MCF 10A (cell line): ENCODE results near the gene CD180. TPM values are rescaled to one million over a fixed set of nuclear protein-coding genes. Genes with fewer than 3 reads are reported as not detected.

Experiments used
- BruUV-seq: library from RNA; stranded (reverse); fragments of 400-500 nt; replicated peaks from 2 replicates; lab custom pipeline; 2021; lab: Mats Ljungman, UMichigan
- CTCF ChIA-PET: fragments of 300-600 bp; sonication (Branson Sonifier 250); formaldehyde crosslinking; extraction: SDS; loops from one replicate; lab custom pipeline; 2021; ENCODE audit warnings: antibody characterized with exemption, inconsistent platforms; lab: Yijun Ruan, JAX
- POLR2A ChIA-PET: fragments of 300-600, 350-650 bp; sonication (Branson Sonifier 250); formaldehyde crosslinking; extraction: SDS; loops from one replicate; lab custom pipeline; 2020; ENCODE audit warnings: antibody characterized with exemption, inconsistent platforms; lab: Yijun Ruan, JAX
- DNase-seq: peaks from one replicate; pipeline ENCODE4 v3.0.0-alpha.2; 2018; ENCODE audit not compliant: unreplicated experiment
- H3K27ac Mint-ChIP-seq: one replicate; pipeline ENCODE4 v1.8.0; 2022; ENCODE audit warnings: mild to moderate bottlenecking, low read depth, mixed read lengths; ENCODE audit not compliant: unreplicated experiment
- H3K27me3 Mint-ChIP-seq: one replicate; pipeline ENCODE4 v1.8.0; 2022; ENCODE audit warnings: mixed read lengths; ENCODE audit not compliant: insufficient read depth, unreplicated experiment
- H3K36me3 Mint-ChIP-seq: one replicate; pipeline ENCODE4 v1.8.0; 2022; ENCODE audit warnings: mild to moderate bottlenecking, moderate library complexity, mixed read lengths; ENCODE audit not compliant: insufficient read depth, unreplicated experiment
- H3K4me1 Mint-ChIP-seq: one replicate; pipeline ENCODE4 v1.8.0; 2022; ENCODE audit warnings: mixed read lengths; ENCODE audit not compliant: insufficient read depth, unreplicated experiment
- H3K4me3 Mint-ChIP-seq: one replicate; pipeline ENCODE4 v1.8.0; 2022; ENCODE audit warnings: mild to moderate bottlenecking, moderate library complexity, mixed read lengths; ENCODE audit not compliant: unreplicated experiment
- H3K9me3 Mint-ChIP-seq: one replicate; pipeline ENCODE4 v1.8.0; 2022; ENCODE audit warnings: mixed read lengths; ENCODE audit not compliant: unreplicated experiment
- CTCF ChIP-seq: fragments of 200-600 bp; IDR thresholded peaks from one replicate; pipeline ENCODE4 v1.8.0; 2022; ENCODE audit warnings: antibody characterized with exemption, mild to moderate bottlenecking; ENCODE audit not compliant: unreplicated experiment
- intact Hi-C: fragments of 100-400 bp; cut with micrococcal nuclease; formaldehyde crosslinking; loops from 2 replicates; pipeline ENCODE4 v1.14.1; 2022
- total RNA-seq: library from RNA; stranded (reverse); gene quantifications from 2 replicates; pipeline ENCODE4 v1.2.3, GENCODE V29; 2022

Gene CD180
- total RNA-seq, 1 experiment from 2014 or later: 0.07 TPM

- intact Hi-C loops: loop anchor here (10.0 kb wide), 2 partner anchors 270 to 1220 kb away; no protein-coding TSS in a partner anchor
- ChIA-PET POLR2A (interaction anchor here (1.5 to 2.1 kb wide), 2 partner anchors 23 to 1008 kb away, joined by 6 to 8 read pairs; no protein-coding TSS in a partner anchor), CTCF (interaction anchor here (0.6 to 1.0 kb wide), 6 partner anchors 790 to 1197 kb away, joined by 3 to 5 read pairs (median 3); no protein-coding TSS in a partner anchor)
- no peaks in the 10 kb centered on the region for H3K4me1 Mint-ChIP-seq
- no peak overlapping the region for H3K4me3 Mint-ChIP-seq
- no TSS peak for BruUV-seq
- H3K27me3 Mint-ChIP-seq: no peaks in the 10 kb centered on the region
- DNase-seq: peak; percentile 69
- no peaks in the 10 kb centered on the region for H3K36me3 Mint-ChIP-seq
- H3K27ac Mint-ChIP-seq: no peak overlapping the region
- H3K9me3 Mint-ChIP-seq: no peaks in the 10 kb centered on the region
- TF ChIP-seq CTCF: no peak
Observed at GRCh38 chr5:67244345-67244793, 47.8 kb upstream of the CD180 start.

- H3K4me1 Mint-ChIP-seq: no peaks in the 10 kb centered on the region
- no peak overlapping the region for H3K27ac Mint-ChIP-seq
- ChIA-PET POLR2A (interaction anchor here (0.7 to 2.1 kb wide), 3 partner anchors 24 to 1009 kb away, joined by 3 to 8 read pairs (median 6); no protein-coding TSS in a partner anchor), CTCF (interaction anchor here (0.6 to 1.1 kb wide), 3 partner anchors 1001 to 1198 kb away, joined by 3 to 5 read pairs (median 4); no protein-coding TSS in a partner anchor)
- H3K9me3 Mint-ChIP-seq: no peaks in the 10 kb centered on the region
- intact Hi-C loops: loop anchor here (10.0 kb wide), 2 partner anchors 271 to 1221 kb away; no protein-coding TSS in a partner anchor
- no peaks in the 10 kb centered on the region for H3K27me3 Mint-ChIP-seq
- no peak for DNase-seq
- no peaks in the 10 kb centered on the region for H3K36me3 Mint-ChIP-seq
- H3K4me3 Mint-ChIP-seq: no peak overlapping the region
- no TSS peak for BruUV-seq
- no peak for TF ChIP-seq CTCF
Observed at GRCh38 chr5:67243944-67244343, 47.3 kb upstream of the CD180 start.

- Mint-ChIP-seq H3K36me3 (no peaks in the 10 kb centered on the region), H3K9me3 (no peaks in the 10 kb centered on the region), H3K4me3 (no peak overlapping the region), H3K27ac (no peak overlapping the region), H3K27me3 (no peaks in the 10 kb centered on the region), H3K4me1 (no peaks in the 10 kb centered on the region)
- BruUV-seq: no TSS peak
- DNase-seq: no peak
- no peak for TF ChIP-seq CTCF
- POLR2A ChIA-PET: interaction anchor here (0.7 to 2.1 kb wide), 4 partner anchors 10 to 1009 kb away, joined by 3 to 8 read pairs (median 4); no protein-coding TSS in a partner anchor
- CTCF ChIA-PET: interaction anchor here (0.8 to 1.1 kb wide), 2 partner anchors 712 to 1002 kb away, joined by 3 read pairs; no protein-coding TSS in a partner anchor
- intact Hi-C loops: loop anchor here (10.0 kb wide), 2 partner anchors 271 to 1221 kb away; no protein-coding TSS in a partner anchor
Observed at GRCh38 chr5:67243349-67243748, 46.8 kb upstream of the CD180 start.

GRCh38 chr5:67241326-67241725 is 44.7 kb upstream of the CD180 start:
- no TSS peak for BruUV-seq

More at GRCh38 chr5:67241326-67241725, 44.7 kb upstream of the CD180 start:
- DNase-seq: no peak
- Mint-ChIP-seq H3K27me3 (no peaks in the 10 kb centered on the region), H3K27ac (no peak overlapping the region), H3K36me3 (no peaks in the 10 kb centered on the region), H3K9me3 (no peaks in the 10 kb centered on the region), H3K4me3 (no peak overlapping the region), H3K4me1 (no peaks in the 10 kb centered on the region)
- intact Hi-C loops: loop anchor here (10.0 kb wide), 2 partner anchors 273 to 1223 kb away; no protein-coding TSS in a partner anchor
- CTCF ChIA-PET: no interaction called here
- no peak for TF ChIP-seq CTCF
- POLR2A ChIA-PET: no interaction called here
